ENCODE data around the gene HESX1. TPM values are rescaled to one million over a fixed set of nuclear protein-coding genes. Genes with fewer than 3 reads are reported as not detected.

The HESX1 gene
- total and polyA plus RNA-seq, 3 donors from 2014 or later = 6.4 to 9.1 (median 7.9) TPM

DNA sequence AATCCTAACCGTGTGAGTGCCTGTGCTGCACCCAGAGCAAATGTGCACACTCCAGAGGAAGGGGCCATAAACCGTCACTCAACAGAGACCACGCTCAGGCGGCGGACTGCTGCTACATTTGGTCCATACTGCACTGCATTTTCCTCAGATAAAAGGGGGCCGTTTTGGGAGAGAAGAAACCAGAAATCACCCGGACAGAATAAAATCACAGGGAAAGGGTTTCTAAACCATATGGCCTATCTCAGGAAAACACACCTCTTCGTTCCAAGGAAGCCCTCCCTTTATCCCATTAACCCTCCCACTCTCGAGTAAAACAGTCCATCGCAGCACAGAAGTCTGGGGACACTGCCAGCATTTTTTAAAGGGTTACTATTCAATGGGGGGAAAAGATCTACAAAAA is 42.2 kb downstream of the HESX1 start:
- no peaks in the 10 kb centered on the region for H3K27me3 ChIP-seq
- no peak overlapping the region for H3K27ac ChIP-seq
- no peaks in the 10 kb centered on the region for H3K36me3 ChIP-seq (ENCODE audit: low read depth, missing control alignments)
- no peaks in the 10 kb centered on the region for H3K9me3 ChIP-seq
- peaks cover 27% of the 10 kb centered on the region for H3K4me1 ChIP-seq
- TF ChIP-seq CTCF (IDR thresholded peaks at IDR 0.05) (no peak), POLR2A (IDR thresholded peaks at IDR 0.05) (no peak)
- 48 to 57% methylated on average over 10 of the region's 10 CpGs for WGBS, 2 donors
- intact Hi-C loops (cut with DNase I; ENCODE audit: low total_unique reads) = no loop called here
- H3K4me3 ChIP-seq = no peak overlapping the region
- DNase-seq = no peak

GRCh38 chr3:57155310-57155643 is 44.5 kb downstream of the HESX1 start:
- TF ChIP-seq CTCF (IDR thresholded peaks at IDR 0.05) (no peak), POLR2A (IDR thresholded peaks at IDR 0.05) (no peak)
- intact Hi-C loops (cut with DNase I; ENCODE audit: low total_unique reads) = no loop called here
- Histone ChIP-seq H3K9me3 (no peaks in the 10 kb centered on the region), H3K4me3 (no peak overlapping the region), H3K36me3 (ENCODE audit: low read depth, missing control alignments) (no peaks in the 10 kb centered on the region), H3K27ac (no peak overlapping the region), H3K4me1 (peaks cover 20% of the 10 kb centered on the region), H3K27me3 (no peaks in the 10 kb centered on the region)
- WGBS, 2 donors = 68 to 72% methylated on average over 3 of the region's 3 CpGs
- DNase-seq = no peak

- H3K4me1 ChIP-seq = peaks cover 14% of the 10 kb centered on the region
Observed at GRCh38 chr3:57154470-57155309, 45.1 kb downstream of the HESX1 start.

DNA sequence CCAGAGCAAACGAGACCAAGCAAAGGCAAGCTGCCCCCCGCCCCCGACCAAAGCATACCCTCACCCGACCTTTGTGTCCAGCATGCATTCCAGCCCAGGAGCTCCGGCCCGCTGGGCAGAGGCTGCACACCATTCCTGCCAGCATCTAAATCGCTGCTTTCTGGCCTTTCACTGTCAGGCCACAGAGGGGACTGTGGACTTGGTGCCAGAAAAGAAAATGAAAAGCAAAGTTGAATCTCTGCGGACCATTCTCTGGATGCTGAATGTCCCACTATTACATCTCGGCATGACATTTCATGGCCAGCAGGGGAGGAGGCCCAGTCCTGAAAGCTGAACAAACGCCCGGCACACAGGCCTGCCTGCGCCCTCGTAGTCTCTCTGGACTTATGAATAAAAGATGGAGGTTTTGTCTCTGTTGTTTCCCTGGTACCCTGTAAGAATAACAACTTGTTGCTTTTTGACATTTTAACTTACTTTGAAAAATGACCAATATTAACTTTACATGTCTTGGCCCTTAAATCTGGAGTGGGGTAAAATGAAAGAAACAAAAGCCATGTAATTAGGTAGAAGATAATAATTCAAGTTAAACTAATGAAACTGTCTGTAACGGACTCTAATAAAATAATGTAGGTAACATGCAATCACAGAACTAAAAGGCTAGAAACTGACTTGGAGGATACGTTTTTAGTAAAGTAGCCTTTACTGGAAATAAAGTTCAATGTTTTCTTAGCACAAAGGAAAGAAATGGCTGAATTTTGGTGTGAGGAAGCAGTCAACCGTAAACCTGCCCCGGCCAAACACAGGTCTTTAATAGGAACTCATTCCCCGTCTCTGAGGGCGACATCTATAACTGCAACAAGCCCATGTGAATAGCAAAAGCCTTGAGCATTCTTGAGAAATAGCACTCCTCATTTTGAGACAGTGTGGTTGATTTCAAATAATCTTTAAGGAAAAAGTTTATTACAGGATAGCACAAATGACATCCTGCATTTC is 47.3 kb downstream of the HESX1 start:
- no peak for DNase-seq
- intact Hi-C loops (cut with DNase I; ENCODE audit: low total_unique reads) = no loop called here
- Histone ChIP-seq H3K27ac (peak overlapping the region; percentile 48 to 65), H3K36me3 (ENCODE audit: low read depth, missing control alignments) (no peaks in the 10 kb centered on the region), H3K4me1 (peaks cover 10% of the 10 kb centered on the region), H3K27me3 (no peaks in the 10 kb centered on the region), H3K4me3 (no peak overlapping the region), H3K9me3 (no peaks in the 10 kb centered on the region)
- WGBS, 2 donors = 49 to 59% methylated on average over 19 of the region's 19 CpGs
- TF ChIP-seq POLR2A (IDR thresholded peaks at IDR 0.05) = no peak
- TF ChIP-seq CTCF (IDR thresholded peaks at IDR 0.05) = peak in 2 of 3 experiments; percentile 19 to 23

More at GRCh38 chr3:57154470-57155309, 45.1 kb downstream of the HESX1 start:
- no peak for DNase-seq
- Histone ChIP-seq H3K9me3 (no peaks in the 10 kb centered on the region), H3K36me3 (ENCODE audit: low read depth, missing control alignments) (no peaks in the 10 kb centered on the region), H3K27ac (no peak overlapping the region), H3K4me3 (no peak overlapping the region), H3K27me3 (no peaks in the 10 kb centered on the region)
- 40 to 47% methylated on average over 15 of the region's 15 CpGs for WGBS, 2 donors
- intact Hi-C loops (cut with DNase I; ENCODE audit: low total_unique reads) = no loop called here
- TF ChIP-seq POLR2A (IDR thresholded peaks at IDR 0.05) = no peak
- no peak for TF ChIP-seq CTCF (IDR thresholded peaks at IDR 0.05)
